OCI-LY7 (cell line): ENCODE results near the gene RPUSD2. TPM values are rescaled to one million over a fixed set of nuclear protein-coding genes. Genes with fewer than 3 reads are reported as not detected.

Source experiments
- BruUV-seq: library from RNA; stranded (reverse); fragments of 400-500 nt; replicated peaks from 2 replicates; lab custom pipeline; 2021; lab: Mats Ljungman, UMichigan
- CTCF ChIA-PET: fragments of 300-600 bp; sonication (Branson Sonifier 250); formaldehyde crosslinking; loops from one replicate; lab custom pipeline; 2022; ENCODE audit warnings: antibody characterized with exemption; ENCODE audit not compliant: unreplicated experiment; lab: Charles Lee
- POLR2A ChIA-PET: fragments of 300-600 bp; sonication (Branson Sonifier 250); formaldehyde crosslinking; loops from one replicate; lab custom pipeline; 2022; ENCODE audit warnings: antibody characterized with exemption; lab: Charles Lee
- DNase-seq: peaks from one replicate; pipeline ENCODE4 v3.0.0-alpha.2; 2015; ENCODE audit warnings: low spot score
- H2AFZ ChIP-seq: fragments of 200-600 bp; sonication (generic), shearing (Covaris generic); 2 replicates; pipeline ENCODE4 v1.6.1; 2014; ENCODE audit warnings: mild to moderate bottlenecking, antibody characterized with exemption, low read length, moderate library complexity
- H3K27ac ChIP-seq: fragments of 200-600 bp; sonication (generic); 2 replicates; pipeline ENCODE4 v1.5.1; 2014; ENCODE audit warnings: mixed run types, low read depth, mild to moderate bottlenecking, moderate library complexity, low read length, inconsistent platforms; ENCODE audit not compliant: poor library complexity, severe bottlenecking
- H3K36me3 ChIP-seq: fragments of 200-600 bp; sonication (generic); 2 replicates; pipeline ENCODE4 v1.6.1; 2014; ENCODE audit warnings: mild to moderate bottlenecking, antibody characterized with exemption, low read length, moderate library complexity, mixed read lengths; ENCODE audit not compliant: insufficient read depth
- H3K4me1 ChIP-seq: fragments of 200-600 bp; sonication (generic); 2 replicates; pipeline ENCODE4 v1.5.1; 2014; ENCODE audit warnings: mild to moderate bottlenecking, low read length; ENCODE audit not compliant: insufficient read depth, poor library complexity, severe bottlenecking
- H3K4me2 ChIP-seq: fragments of 200-600 bp; sonication (generic); 2 replicates; pipeline ENCODE4 v1.6.1; 2014; ENCODE audit warnings: mild to moderate bottlenecking, low read length
- H3K4me3 ChIP-seq: fragments of 200-600 bp; sonication (generic); 2 replicates; pipeline ENCODE4 v1.5.1; 2014; ENCODE audit warnings: mild to moderate bottlenecking, low read depth, low read length; ENCODE audit not compliant: poor library complexity, severe bottlenecking
- H3K79me2 ChIP-seq: fragments of 200-600 bp; sonication (generic); 2 replicates; pipeline ENCODE4 v1.6.1; 2016; ENCODE audit warnings: low read depth, mild to moderate bottlenecking, low read length, moderate library complexity, mixed read lengths; ENCODE audit not compliant: insufficient read depth
- H3K9me2 ChIP-seq: fragments of 200-600 bp; sonication (generic); 2 replicates; pipeline ENCODE4 v1.6.1; 2016; ENCODE audit warnings: mild to moderate bottlenecking, low read length, mixed read lengths; ENCODE audit not compliant: insufficient read depth
- H3K9me3 ChIP-seq: fragments of 200-600 bp; sonication (generic); 2 replicates; pipeline ENCODE4 v1.6.1; 2014; ENCODE audit warnings: mild to moderate bottlenecking, mixed run types, low read length, mixed read lengths
- H4K20me1 ChIP-seq: fragments of 200-600 bp; sonication (generic); 2 replicates; pipeline ENCODE4 v1.6.1; 2014; ENCODE audit warnings: mild to moderate bottlenecking, antibody characterized with exemption, low read length, moderate library complexity, mixed read lengths; ENCODE audit not compliant: insufficient read depth
- EZH2phosphoT487 ChIP-seq: fragments of 200-600 bp; sonication (generic); IDR thresholded peaks from 2 replicates; pipeline ENCODE4 v1.6.1; 2018; ENCODE audit warnings: low read depth, borderline replicate concordance, mild to moderate bottlenecking, mixed run types, antibody characterized with exemption, low read length, moderate library complexity, mixed read lengths
- intact Hi-C: fragments of 100-400 bp; cut with micrococcal nuclease; formaldehyde crosslinking; loops from one replicate; pipeline ENCODE4 v1.10.0; 2022; ENCODE audit not compliant: unreplicated experiment
- total RNA-seq, 2 experiments: library from RNA; depleted of rRNA in 1 of 2; stranded (reverse); fragments of >200 nt in 1 of 2; shearing (Covaris generic) in 1 of 2; gene quantifications; 2 replicates each; pipeline ENCODE4 v1.2.3, GENCODE V29; 2014 to 2022
- TF ChIP-seq, protein P1 (sequence below): fragments of 200-600 bp; sonication (generic); conservative IDR thresholded peaks from 2 replicates; pipeline ENCODE4 v1.5.1; 2014; ENCODE audit warnings: mild to moderate bottlenecking, antibody characterized with exemption, low read length, moderate library complexity, mixed read lengths

RPUSD2 gene
- total RNA-seq, 2 experiments from 2014 or later = 18.9 to 26.4 TPM

DNA sequence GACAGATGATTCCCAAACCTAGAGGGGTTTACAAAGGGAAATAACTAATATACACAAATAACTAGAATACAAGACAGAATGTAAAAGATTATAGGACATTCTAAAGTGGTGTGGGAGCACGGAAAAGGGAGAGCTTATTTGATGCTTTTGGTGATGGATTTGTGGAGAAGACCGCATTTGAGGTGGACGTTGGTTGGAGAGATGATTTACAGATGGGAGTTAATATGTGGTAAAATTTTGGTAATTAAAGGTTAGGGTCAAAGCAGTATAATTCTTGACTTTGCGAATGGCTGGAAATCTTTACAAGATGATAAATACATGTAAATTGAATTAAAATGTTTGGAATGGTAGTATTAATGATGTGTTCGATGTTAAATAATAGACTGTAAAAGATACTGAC, 26.1 kb downstream of the RPUSD2 start:
- intact Hi-C loops = loop anchor here (2.0 kb wide), 1 partner anchor 26 kb away; the partner anchor contains the start of gene RPUSD2
- DNase-seq = no peak
- Histone ChIP-seq H3K27ac (peak overlapping the region; percentile 90), H3K4me3 (peak overlapping the region; percentile 85), H3K4me1 (peaks cover 41% of the 10 kb centered on the region), H3K9me2 (no peaks in the 10 kb centered on the region), H4K20me1 (peaks cover 5% of the 10 kb centered on the region; the same call in 1 of the 2 replicates), H3K36me3 (peaks cover 24% of the 10 kb centered on the region), H3K9me3 (no peaks in the 10 kb centered on the region), H3K4me2 (peak overlapping the region; percentile 93), H3K79me2 (peaks cover 58% of the 10 kb centered on the region), H2AFZ (no peak overlapping the region; the same call in 1 of the 2 replicates)
- TF ChIP-seq, protein P1, sequence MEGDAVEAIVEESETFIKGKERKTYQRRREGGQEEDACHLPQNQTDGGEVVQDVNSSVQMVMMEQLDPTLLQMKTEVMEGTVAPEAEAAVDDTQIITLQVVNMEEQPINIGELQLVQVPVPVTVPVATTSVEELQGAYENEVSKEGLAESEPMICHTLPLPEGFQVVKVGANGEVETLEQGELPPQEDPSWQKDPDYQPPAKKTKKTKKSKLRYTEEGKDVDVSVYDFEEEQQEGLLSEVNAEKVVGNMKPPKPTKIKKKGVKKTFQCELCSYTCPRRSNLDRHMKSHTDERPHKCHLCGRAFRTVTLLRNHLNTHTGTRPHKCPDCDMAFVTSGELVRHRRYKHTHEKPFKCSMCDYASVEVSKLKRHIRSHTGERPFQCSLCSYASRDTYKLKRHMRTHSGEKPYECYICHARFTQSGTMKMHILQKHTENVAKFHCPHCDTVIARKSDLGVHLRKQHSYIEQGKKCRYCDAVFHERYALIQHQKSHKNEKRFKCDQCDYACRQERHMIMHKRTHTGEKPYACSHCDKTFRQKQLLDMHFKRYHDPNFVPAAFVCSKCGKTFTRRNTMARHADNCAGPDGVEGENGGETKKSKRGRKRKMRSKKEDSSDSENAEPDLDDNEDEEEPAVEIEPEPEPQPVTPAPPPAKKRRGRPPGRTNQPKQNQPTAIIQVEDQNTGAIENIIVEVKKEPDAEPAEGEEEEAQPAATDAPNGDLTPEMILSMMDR = no peak
- no peak for TF ChIP-seq EZH2phosphoT487
- BruUV-seq = TSS peak; percentile 87
- ChIA-PET POLR2A (interaction anchor here (0.6 to 2.2 kb wide), 5 partner anchors 9 to 99 kb away, joined by 3 to 9 read pairs (median 5); partner anchors contain the start of genes RAD51 and RPUSD2), CTCF (interaction anchor here (0.5 kb wide), 1 partner anchor 187 kb away, joined by 3 read pairs; no protein-coding TSS in a partner anchor)

DNA sequence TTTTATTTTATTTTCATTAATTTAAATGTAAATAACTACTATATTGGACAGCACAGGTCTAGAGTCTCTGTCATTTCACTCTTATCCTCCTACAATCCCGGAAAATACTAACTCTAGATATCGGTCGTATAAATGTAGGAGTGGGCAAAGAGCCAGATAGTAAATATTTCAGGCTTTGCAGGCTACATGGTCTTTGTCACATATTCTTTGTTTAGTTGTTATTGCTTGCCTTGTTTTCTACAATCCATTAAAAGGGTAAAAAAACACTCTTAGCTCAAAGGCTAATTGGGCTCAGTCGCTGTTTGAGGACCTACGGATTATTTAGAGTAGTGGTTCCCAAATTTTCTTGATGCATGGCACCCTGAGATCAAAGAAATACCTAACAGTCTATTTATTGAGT, 26.7 kb downstream of the RPUSD2 start:
- peaks cover 30% of the 10 kb centered on the region for H3K36me3 ChIP-seq
- H3K9me3 ChIP-seq = no peaks in the 10 kb centered on the region
- peaks cover 35% of the 10 kb centered on the region for H3K4me1 ChIP-seq
- DNase-seq = no peak
- CTCF ChIA-PET = interaction anchor here (0.5 kb wide), 1 partner anchor 187 kb away, joined by 3 read pairs; no protein-coding TSS in a partner anchor
- H3K9me2 ChIP-seq = no peaks in the 10 kb centered on the region
- POLR2A ChIA-PET = interaction anchor here (0.6 to 2.2 kb wide), 3 partner anchors 9 to 65 kb away, joined by 3 to 9 read pairs (median 7); no protein-coding TSS in a partner anchor
- H3K4me2 ChIP-seq = peak overlapping the region; percentile 93
- peak overlapping the region; percentile 85 for H3K4me3 ChIP-seq
- no peak overlapping the region for H3K27ac ChIP-seq
- intact Hi-C loops = loop anchor here (2.0 kb wide), 1 partner anchor 27 kb away; the partner anchor contains the start of gene RPUSD2
- peaks cover 5% of the 10 kb centered on the region; the same call in 1 of the 2 replicates for H4K20me1 ChIP-seq
- no peak for TF ChIP-seq EZH2phosphoT487
- TF ChIP-seq, protein P1 = no peak
- BruUV-seq = no TSS peak
- H3K79me2 ChIP-seq = peaks cover 63% of the 10 kb centered on the region
- no peak overlapping the region for H2AFZ ChIP-seq

DNA sequence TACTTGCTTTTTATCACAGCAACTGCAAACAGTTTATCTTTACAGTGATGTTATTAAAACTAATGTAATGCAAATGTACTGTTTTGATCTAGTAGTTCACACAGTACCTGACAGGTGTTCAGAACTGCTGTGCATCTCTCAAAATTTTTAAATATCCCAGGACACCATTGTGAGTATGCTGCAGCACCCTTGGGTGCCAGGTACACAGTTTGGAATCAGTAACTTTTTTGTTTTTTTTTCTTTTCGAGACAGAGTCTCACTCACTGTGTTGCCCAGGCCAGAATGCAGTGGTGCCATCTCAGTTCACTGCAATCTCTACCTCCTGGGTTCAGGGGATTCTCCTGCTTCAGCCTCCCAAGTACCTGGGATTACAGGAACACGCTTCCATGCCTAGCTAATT, 27.9 kb downstream of the RPUSD2 start:
- peaks cover 28% of the 10 kb centered on the region for H3K4me1 ChIP-seq
- peaks cover 35% of the 10 kb centered on the region for H3K36me3 ChIP-seq
- no peak overlapping the region for H3K4me3 ChIP-seq
- ChIA-PET POLR2A (interaction anchor here (0.7 kb wide), 1 partner anchor 43 kb away, joined by 3 read pairs; no protein-coding TSS in a partner anchor), CTCF (no interaction called here)
- H3K27ac ChIP-seq = no peak overlapping the region
- no peak for TF ChIP-seq EZH2phosphoT487
- TF ChIP-seq, protein P1 = no peak
- H3K9me2 ChIP-seq = no peaks in the 10 kb centered on the region
- intact Hi-C loops = no loop called here
- BruUV-seq = no TSS peak
- H3K9me3 ChIP-seq = no peaks in the 10 kb centered on the region
- H2AFZ ChIP-seq = no peak overlapping the region
- H3K4me2 ChIP-seq = peak overlapping the region; percentile 93; the same call in 1 of the 2 replicates
- H3K79me2 ChIP-seq = peaks cover 74% of the 10 kb centered on the region
- H4K20me1 ChIP-seq = peaks cover 5% of the 10 kb centered on the region; the same call in 1 of the 2 replicates
- DNase-seq = no peak
